Astrocyte of the spinal cord (primary cell): ENCODE results near the gene WDPCP.

Experiments
- DNase-seq: peaks from one replicate; pipeline ENCODE4 v3.0.0; 2011; ENCODE audit warnings: low read depth, low spot score
- H3K4me3 ChIP-seq: 2 replicates; pipeline ENCODE4 v1.5.1; 2011; ENCODE audit warnings: low read depth, mild to moderate bottlenecking, low read length, moderate library complexity
- in situ Hi-C: cut with HindIII; loops from 2 replicates; pipeline ENCODE4 v1.10.0; 2017; ENCODE audit warnings: low sequenced_read_pairs
- TF ChIP-seq, protein P1 (sequence below): IDR thresholded peaks from 2 replicates; pipeline ENCODE4 v1.5.1; 2012; ENCODE audit warnings: low read depth, mild to moderate bottlenecking, low read length, inconsistent platforms

Gene WDPCP

DNA sequence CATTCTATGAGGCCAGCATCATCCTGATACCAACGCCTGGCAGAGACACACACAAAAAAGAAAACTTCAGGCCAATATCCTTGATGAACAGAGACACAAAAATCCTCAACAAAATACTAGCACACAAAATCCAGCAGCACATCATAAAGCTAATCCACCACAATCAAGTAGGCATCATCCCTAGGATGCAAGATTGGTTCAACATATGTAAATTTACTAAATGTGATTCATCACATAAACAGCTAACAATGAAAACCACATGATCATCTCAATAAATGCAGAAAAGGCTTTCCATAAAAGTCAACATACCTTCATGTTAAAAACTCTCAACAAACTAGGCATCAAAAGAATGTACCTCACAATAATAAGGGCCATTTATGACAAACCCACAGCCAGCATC lies 65.3 kb downstream of the WDPCP start:
- H3K4me3 ChIP-seq: no peak overlapping the region
- TF ChIP-seq, protein P1, sequence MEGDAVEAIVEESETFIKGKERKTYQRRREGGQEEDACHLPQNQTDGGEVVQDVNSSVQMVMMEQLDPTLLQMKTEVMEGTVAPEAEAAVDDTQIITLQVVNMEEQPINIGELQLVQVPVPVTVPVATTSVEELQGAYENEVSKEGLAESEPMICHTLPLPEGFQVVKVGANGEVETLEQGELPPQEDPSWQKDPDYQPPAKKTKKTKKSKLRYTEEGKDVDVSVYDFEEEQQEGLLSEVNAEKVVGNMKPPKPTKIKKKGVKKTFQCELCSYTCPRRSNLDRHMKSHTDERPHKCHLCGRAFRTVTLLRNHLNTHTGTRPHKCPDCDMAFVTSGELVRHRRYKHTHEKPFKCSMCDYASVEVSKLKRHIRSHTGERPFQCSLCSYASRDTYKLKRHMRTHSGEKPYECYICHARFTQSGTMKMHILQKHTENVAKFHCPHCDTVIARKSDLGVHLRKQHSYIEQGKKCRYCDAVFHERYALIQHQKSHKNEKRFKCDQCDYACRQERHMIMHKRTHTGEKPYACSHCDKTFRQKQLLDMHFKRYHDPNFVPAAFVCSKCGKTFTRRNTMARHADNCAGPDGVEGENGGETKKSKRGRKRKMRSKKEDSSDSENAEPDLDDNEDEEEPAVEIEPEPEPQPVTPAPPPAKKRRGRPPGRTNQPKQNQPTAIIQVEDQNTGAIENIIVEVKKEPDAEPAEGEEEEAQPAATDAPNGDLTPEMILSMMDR: no peak
- in situ Hi-C loops: no loop called here
- DNase-seq: no peak

DNA sequence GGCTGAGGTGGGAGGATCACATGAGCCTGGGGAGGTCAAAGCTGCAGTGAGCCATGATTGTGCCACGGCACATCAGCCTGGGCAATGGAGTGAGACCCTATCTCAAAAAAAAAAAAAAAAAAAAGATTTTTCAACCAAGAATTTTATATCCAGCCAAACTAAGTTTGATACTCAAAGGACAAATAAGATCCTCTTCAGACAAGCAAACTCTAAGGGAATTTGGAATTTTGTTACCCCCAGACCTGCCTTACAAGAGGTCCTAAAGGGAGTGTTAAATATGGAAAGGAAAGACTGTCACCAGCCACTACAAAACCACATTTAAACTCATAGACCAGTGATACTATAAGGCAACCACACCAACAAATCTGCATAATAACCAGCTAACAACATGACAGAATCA lies 67.5 kb downstream of the WDPCP start:
- TF ChIP-seq, protein P1: no peak
- DNase-seq: no peak
- no peak overlapping the region for H3K4me3 ChIP-seq
- in situ Hi-C loops: no loop called here

DNA sequence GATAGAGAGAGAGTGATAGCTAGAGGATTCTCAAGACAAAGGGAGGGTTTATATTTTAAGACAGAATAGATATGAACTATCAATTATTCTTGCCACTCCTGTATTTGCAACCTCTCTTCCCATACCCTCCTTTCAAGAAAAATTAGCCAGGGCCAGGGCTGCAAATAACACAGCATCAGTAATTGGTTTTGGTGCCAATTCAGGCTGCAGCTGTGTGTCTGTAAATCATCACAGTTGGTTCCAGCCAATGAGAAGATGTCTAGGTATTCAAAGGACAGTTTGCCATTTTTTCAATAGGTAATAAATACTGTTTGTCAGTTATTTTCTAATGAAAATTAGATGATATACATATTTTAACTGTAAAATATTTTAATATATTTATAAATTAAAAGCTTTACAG lies 73.5 kb downstream of the WDPCP start:
- DNase-seq: no peak
- in situ Hi-C loops: no loop called here
- H3K4me3 ChIP-seq: no peak overlapping the region
- TF ChIP-seq, protein P1: no peak

DNA sequence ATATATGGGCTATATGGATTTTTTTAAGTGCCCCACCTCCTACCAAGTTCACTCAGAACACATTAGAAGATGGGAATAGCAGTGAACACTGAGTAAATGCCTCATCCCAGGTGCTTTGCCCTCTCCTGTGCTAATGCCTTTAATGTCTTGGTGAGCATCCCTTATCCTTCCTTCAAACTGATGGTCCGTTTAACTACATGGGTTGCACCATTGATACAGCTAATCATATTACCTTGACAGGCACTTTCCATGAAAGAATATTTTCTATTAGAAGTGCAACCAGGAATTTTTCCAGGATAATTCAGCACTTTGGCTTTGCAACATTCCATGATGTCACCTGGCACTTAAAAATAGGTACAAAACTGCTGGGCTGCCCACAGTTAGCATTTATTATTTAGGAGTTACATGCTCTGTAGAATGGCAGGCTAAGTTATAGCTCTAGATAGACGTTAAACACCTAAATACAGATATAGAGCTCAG lies 74.0 kb downstream of the WDPCP start:
- TF ChIP-seq, protein P1: no peak
- no peak for DNase-seq
- in situ Hi-C loops: no loop called here
- H3K4me3 ChIP-seq: no peak overlapping the region

DNA sequence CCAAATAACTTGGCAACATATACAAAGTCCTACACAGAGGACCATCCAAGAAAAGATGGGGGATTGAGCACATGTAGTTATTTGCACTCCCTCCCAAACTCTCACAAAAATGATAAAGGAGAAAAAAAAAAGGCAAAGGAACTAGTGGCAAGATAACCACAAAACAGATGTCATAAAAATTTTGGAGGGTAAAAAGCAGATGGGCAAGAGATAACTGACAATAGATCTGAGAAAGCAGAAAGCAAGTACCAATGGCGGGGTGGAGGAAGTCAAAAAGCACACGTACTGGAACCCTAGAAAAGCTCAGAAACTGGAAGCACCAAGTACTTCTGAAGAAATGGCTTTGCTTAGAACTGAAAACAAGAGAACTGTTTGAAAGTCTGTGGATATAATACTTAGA lies 82.0 kb downstream of the WDPCP start:
- TF ChIP-seq, protein P1: no peak
- no peak for DNase-seq
- in situ Hi-C loops: no loop called here
- no peak overlapping the region for H3K4me3 ChIP-seq

DNA sequence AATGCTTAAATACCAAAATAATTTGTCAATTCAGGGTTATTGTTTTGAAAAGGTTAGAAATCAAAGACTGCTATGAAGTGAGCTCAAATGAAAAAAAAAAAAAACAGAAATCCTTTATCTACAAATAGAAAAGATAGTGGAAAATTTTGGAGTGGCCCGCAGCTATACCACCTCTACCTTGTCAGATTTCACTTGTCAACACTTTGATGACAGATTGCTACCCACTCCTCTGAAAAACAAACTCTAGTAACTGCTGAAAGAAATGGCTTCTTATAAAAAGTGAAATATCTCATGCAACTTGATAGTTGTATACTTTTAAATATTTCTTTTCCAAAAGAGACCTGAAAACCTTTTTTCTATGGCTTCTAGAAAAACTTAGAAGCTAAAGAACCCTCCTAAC lies 84.5 kb downstream of the WDPCP start:
- DNase-seq: no peak
- in situ Hi-C loops: no loop called here
- TF ChIP-seq, protein P1: no peak

DNA sequence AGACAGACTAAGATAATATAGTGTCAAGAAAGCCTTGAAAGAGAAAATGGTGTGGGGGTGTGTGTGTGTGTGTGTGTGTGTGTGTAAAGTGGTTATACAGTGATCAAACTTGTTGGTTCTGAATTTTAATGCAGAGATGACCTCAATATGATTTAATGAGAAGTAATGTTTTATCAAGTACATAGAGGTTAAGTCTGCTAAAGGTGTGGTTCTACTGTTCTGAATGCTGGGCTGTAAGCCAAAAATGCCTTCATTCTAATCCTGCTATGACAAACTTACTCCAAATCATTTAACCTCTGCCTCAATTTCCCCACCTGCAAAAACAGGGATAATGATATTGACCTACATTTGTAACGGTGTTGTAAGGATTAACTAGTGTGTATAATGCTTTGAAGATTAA lies 87.9 kb downstream of the WDPCP start:
- in situ Hi-C loops: no loop called here
- H3K4me3 ChIP-seq: no peak overlapping the region
- TF ChIP-seq, protein P1: no peak
- DNase-seq: no peak

More for the DNA sequence above, 84.5 kb downstream of the WDPCP start:
- H3K4me3 ChIP-seq: no peak overlapping the region
